HL-60/S4 (cell line): ENCODE data around the gene CDH4.

Experiments
- in situ Hi-C: fragments of 300-500 bp; cut with MboI; formaldehyde crosslinking; loops from 2 replicates; pipeline ENCODE4 v1.14.3; 2022; ENCODE audit warnings: low sequenced_read_pairs

The CDH4 gene

DNA sequence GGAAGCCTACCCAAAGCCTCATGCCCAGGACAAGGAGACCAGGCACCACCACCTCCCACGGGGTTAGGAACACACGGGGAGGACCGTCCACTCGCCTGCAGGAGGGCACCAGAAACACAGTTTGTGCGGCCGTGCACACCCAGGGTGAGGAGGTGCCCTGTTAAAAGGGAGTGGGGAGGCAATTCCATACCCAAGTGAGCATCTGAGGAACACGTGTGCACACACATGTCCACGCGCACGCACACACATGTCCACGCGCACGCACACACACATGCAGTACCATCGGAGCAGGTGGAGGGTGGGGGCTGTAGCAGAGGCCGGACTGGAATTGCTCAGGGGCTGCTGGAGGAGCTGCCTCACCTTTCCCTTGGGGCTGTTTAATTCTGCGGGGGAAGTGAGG lies 554.3 kb downstream of the CDH4 start:
- in situ Hi-C loops: no loop called here

DNA sequence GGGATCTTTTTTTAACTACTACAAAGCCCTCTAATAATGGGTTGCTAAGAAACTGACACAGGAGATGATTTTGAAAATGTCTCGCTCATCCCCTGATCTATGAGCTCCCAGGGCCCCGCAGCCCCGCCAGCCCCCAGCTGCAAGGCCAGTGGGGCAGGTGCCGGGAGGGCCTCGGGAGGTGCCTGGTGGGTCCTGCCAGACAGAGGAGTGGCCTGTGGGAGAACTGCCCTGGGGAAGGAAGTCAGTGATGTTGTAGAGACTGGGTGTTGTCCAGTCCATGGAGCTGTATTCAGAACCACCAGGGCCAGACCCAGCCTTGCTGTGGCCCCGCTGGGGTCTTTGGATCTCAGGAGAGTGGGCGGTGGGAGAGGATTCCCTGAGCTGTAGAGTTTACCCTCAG lies 554.9 kb downstream of the CDH4 start:
- in situ Hi-C loops: no loop called here

DNA sequence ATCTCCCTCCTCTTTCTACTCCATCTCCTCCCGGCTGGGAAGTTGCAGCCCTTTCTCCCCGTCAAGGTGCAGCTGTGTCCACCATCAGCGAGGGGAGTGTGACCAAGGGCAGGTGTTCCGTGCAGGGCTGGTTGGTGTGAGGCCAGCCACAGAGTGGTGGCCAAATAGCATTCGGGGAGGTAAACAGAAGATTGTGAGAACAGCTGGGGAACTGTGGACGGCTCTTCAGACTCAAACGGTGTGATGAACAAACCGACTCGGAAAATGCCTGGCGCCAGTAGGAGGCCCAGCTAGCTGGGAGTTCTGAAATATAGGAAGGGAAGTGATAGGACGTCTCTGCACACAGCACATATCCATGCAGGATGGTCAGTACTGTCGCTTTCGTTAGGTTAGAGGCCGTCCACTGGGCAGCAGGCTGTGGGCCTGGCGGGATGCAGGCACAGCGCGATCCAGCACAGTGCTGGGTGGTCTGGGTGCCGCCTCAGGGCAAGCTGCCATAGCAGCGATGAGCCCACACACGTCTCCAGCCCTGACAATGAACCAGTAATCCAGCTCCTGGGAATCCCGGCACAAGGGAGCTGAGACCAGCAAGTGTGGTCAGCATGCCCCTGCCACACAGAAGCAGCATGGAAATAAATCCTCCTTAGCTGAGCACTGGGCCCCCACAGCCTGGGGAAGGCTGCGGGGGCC lies 555.6 kb downstream of the CDH4 start:
- in situ Hi-C loops: no loop called here

DNA sequence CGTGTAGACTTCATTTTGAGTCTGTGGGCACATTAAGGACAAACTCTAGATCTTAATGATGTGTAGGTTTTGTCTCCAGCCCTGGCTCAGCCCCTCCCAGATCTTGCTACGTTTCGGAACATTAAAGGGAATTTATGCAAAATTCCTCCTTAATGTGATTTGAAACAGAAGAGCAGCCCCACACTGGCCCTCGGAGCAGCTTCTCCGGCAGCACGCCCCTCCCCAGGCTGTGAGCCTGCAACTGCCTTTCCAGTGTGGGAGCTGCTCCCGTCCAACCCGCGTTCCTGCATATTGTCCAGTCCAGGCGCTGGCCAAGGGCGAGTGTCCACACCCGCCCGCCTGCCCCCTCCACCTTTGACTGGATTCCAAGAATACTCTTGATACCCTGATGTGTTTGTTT lies 556.4 kb downstream of the CDH4 start:
- in situ Hi-C loops: no loop called here

DNA sequence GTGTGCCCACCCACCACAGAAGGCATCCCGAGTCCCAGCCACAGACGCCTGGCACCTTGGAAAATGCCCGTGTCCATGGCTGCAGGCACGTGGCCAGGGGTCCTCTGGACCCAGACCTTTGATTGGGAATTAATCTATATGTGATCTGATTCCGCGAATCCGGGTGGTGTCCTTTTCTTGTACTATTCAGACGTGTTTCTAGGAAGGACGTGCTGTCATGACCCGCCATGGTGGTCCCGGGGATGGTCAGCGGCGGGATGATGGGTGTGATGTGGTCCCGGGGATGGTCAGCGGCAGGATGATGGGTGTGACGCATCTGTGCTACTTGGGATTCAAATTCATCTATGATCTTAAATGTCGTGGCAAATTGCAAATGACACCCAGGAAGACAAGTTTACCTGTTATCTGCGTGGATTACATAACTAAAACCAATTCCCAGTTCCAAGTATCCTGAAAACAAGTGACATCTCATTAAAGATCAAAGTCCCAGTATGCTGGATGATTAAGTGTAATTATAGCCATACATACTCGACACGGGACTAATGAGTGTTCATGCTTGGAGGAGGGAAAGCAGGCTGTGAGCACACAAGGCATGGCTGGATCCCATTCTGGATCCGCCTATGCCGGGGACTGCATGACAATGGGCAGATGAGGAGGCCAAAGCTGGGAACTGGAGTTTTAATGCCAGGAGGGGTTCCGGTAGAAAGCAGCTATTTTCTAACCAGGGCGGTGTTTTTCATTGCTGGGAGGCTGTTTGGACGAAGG lies 557.1 kb downstream of the CDH4 start:
- in situ Hi-C loops: no loop called here

DNA sequence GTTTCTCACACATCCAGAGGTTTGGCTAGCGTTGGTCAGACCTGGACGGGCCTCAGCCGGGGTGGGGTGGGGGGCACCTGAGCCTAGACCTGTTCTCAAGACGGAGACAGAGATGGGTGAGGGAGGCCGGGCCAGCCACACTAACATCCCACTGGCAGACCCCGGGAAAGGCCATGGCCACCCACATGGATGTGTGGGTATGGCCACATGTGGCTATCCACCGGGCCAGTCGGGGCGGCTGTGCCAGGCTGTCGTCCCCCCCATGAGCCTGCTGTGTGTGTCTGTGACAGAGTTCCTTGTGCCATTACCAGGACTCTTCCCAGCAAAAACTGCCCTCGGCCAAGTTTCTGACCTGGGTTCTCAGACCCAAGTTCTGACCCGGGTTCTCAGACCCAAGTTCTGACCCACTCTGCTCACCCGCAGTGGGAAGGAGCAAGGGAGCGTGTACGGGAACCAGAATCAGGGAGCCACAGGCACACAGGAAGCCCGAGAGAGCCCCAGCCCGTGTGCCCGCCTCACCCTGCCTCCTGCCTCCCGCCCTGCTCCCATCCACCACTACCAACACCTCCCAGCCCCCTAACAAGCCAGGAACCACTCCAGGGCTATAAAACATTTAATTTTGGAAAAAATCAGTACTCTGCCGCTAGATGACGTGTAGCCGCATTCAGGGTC lies 558.1 kb downstream of the CDH4 start:
- in situ Hi-C loops: no loop called here

DNA sequence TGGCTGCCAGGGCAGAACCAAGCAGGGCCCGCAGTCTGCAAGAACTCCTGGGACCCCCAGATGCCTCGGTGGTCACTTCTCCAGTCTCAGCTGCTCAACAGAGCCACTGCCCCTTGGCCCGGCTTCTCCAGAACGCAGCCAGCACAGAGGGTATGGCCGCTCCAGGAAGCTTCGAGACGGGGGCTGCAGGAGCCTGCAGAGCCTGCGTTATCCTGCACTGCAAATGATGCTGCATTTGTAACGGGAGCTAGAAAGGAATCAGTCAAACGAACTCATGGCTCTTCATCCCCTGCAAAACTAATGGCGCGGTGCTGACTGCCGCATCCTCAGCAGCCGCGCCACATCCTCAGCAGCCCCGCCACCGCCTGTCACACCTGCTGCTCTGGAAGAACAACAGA lies 558.7 kb downstream of the CDH4 start:
- in situ Hi-C loops: no loop called here

DNA sequence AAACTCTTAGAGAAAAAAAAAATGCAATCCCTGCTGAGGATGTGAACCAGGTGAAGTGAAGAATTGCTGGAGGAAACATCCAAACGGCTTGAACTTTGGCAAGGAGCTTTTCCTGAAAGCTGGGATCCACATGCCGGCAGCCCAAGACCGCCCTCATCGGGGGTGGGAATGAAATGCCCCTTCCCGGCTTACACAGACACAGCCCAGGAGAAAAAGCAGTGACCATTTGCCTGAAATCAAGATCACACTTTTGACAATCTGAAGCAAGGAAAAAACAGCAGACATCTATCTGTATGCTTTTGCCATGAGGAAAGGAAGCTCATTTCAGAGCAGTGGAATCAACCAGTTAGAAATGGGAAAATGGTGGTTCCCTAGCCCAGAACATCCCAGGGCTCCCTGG lies 559.1 kb downstream of the CDH4 start:
- in situ Hi-C loops: no loop called here

DNA sequence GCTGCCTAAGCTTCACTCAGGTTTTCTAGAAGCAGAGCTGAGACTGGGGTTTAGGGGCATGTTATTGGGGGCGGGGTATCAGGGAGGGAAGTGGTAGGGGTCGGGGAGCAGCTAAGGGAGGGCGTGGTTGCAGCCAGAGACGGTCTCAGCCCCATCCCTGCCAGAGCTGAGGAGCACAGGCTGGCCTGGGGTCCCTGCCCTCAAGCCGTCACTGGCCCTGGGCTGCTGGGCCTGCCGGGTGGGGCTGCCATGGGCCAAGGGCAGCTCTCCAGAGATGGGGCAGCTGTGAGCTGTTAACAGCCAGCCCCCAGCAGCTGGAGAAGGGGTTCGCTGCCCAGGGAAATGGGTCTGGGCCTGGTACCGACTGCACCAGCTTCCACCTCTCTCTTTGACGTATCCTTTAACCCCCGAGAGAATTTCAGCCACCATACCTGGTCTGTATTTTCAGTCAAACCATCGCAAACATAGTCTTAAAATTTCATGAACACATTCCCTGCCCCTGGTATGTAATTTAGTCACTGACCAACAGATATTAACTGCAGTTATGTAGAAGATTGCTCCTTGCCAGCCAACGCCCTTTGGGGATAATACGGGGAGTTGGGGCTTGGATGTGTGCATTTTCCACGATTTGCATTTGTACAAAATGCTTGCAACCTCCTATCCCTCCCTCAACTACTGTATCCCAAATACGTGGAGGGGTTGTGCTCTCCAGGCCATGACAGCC lies 560.2 kb downstream of the CDH4 start:
- in situ Hi-C loops: no loop called here

DNA sequence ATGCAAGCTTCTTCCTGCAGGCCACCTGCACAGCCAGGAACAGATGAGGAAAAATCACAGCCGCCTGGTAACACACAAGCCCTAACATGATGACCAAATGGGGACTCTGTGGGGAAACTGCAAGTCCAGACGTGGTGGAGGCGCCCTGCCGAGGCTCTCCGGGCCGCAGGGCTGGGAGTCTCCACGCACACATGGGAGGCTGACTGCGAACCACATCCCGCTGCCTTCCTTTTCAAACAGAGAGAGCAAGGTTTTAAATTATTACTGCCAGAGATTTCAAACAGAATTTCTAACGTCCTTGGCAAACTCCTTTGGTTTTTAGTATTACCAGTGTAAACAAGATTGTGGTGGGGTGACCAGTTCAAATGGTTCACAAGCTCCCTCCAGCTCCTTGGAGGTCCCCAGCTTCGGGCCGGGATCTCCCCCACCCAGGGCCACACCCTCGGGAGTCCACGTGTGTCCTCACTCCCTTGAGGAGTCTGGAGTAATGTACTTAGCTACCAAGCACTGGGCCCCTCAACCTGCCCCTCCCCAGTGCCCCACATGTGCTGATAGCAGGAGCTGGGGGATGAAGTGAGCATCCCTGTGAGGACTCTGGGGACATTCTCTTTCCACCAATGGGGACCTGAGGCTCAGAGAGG lies 560.9 kb downstream of the CDH4 start:
- in situ Hi-C loops: no loop called here

DNA sequence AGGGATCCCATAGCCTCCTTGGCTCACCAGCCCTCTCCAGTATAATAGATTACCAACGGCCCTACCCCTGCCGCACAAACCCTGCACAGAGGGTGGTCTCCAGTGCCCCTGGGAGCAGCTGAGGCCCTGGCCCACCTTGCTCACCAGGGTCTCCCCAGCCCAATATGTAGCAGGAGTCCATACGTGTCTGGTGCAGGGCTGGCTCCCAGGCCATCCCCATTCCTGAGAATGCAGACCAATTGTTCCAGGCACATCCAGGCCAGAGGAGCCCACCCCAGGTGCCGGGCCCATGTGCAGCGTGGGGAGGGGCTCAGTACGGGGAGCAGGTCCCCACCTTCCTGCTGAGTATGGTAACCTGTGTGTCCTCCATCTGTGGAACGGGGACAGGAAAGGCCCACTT lies 561.7 kb downstream of the CDH4 start:
- in situ Hi-C loops: no loop called here

DNA sequence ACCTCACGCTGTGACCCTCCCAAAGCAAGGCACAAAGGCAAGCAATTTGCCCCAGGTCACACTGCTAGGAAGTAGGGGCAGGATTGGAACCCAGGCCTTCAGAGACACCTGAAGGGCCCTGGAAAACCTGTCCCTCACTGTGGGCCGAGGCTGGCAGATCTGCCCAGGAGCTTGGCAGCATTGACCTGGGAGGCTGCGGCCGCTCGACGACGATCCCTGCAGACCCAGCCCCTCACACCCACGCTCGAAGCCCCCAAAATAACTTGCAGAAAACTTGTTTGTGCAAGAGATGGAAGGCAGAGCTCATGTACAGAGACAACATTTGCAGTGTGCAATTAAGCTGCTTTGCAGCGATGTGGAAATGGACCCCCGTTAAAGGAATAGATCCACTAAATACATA lies 562.2 kb downstream of the CDH4 start:
- in situ Hi-C loops: no loop called here

DNA sequence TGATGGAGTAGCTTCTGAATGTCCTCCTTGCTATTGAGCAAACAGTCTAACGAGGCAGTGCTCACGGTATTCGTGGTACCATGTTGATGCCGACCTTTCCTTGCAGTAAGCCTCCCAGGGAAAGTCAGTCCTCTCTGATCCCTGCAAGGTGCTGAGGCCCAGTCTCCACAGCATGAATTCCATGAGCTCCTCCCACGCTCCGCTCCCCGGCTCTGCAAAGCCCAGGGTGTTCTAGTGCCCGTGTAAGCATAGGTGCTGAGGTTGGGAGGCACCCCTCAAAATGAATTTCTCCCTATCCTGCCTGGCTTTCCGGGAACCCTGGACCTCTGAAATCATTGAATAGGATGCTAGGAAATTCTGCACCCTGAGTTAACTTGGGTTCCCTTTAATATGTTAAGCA lies 562.7 kb downstream of the CDH4 start:
- in situ Hi-C loops: no loop called here

DNA sequence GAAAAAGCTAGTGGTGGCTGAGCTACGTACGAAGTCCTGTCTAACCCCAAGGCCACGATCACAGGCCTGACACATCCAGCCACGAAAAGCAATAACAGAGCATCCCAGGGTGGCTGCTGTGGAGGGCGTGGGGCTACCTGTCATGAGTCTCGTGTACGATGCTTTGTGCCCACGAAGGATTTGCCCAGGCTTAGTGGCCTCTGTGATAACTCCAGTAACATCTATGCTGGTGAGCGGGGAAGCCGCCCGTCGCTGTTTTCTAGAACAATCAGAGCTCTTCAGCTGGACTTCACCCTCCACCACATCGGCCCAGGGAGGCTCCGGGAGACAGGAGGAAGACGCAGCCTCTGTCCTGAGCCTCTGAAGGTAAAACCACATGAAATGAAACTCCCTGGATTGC lies 563.1 kb downstream of the CDH4 start:
- in situ Hi-C loops: no loop called here

DNA sequence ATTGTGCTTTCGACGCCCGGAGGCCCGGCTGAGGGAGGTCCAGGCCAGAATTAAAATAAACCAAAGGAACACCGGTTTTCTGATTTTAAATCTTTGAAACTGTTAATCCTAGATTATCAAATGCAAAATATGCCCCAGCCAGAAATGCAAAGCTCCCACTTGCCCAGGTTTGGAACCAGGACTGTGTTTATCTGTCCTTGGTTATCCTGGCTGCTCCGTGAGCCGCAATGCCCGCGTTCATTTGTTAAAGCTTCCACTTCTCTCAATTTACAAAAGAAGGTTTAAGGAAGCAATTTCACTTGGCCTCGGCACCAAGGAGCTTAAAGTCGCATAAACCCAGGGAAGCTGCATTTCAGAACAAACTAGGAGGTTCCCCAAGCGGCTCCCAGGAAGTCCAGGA lies 563.6 kb downstream of the CDH4 start:
- in situ Hi-C loops: no loop called here

DNA sequence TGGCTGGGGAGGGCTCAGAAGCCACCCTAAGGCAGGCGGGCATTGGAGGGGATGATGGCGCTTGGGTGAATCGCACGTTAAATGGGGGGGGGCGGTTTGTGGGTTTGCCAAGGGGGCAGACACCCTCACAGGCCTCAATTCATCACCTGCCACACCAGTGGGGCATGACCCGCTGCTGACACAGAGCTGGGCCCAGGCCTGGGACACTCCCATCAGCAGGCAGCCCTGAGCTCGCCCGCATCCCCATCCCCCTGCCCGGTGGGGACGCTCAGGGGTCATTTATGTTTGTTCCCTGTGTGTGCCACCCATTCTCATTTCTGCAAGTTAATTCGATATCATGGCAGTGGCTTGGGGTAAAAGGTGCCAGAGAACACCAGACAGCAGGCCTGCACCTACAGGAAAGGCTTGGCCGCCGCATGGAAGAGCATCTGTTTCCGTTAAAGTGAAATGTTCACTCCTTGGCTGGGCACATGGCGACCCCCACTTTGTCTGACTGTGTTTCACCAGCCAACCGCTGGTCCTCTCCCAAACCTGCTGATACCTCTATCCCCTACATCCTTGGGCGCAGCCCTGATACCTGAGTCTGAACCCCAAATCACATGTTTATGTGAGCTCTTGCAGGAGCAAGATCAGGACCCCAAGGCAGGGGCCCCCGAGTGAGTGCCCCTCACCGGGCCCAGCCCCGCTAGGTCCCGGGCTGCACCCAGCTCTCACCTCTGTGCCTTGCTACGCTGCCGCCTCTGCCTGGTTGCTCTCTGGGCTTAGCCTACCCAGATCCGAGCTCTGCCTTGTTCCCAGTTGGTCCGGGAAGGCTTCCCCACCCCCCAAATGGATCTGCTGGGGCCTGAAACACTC lies 564.8 kb downstream of the CDH4 start:
- in situ Hi-C loops: no loop called here

DNA sequence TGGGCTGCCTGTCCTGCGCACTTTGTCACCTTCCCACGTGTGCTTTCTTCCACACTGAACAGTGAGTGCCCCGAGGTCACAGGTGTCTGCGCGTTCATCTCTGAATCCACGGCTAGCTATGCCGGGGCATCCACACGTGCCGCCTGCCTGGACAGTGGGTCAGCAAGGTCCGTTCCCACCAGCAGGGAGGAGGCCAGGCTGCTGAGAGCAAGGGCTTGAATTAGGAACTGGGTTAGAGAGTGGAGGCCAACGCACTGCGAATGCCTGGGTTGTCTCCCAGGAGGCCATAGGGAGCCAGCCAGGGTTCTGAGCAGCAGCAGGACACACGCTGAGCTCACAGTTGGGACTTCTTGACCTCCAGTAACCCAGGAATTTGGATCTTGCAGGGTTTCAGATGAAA lies 565.5 kb downstream of the CDH4 start:
- in situ Hi-C loops: no loop called here

DNA sequence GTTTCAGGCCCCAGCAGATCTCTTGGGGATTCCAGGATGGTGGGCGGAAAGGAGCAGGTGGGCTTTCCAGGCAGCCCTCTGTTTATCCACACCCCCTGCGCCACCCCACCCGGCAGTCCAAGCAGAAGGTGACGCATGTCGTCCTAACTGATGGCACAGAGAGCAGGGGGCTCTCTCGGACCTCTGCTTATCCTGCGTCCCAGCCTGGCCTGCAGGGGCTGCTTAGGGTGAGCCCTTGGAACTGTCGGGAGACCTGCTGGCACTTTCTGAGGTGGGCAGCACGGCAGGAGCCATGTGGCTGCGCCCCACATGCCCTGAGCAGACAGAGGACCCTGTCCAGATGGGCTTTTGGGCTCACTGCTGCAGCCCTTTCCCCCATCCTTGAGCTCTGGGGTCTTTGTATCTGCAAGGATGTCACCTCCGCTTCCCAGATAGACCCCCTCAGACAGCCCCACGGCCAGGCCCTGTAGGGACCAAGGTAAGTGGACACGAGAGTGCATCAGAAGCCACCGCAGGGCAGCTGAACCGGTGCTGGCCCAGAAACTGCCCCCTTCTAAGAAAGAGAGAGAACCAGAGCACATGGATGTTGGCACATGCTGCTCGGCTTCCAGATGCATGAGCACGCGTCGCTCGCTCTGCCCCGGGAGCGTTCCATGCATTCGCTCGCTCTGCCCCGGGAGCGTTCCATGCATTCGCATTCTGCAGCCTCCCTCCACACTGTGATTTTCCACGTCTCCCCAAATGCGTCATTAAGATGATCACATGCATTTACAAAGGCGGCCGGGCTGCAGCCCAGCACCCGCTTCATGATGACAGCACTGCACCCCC lies 566.9 kb downstream of the CDH4 start:
- in situ Hi-C loops: no loop called here

DNA sequence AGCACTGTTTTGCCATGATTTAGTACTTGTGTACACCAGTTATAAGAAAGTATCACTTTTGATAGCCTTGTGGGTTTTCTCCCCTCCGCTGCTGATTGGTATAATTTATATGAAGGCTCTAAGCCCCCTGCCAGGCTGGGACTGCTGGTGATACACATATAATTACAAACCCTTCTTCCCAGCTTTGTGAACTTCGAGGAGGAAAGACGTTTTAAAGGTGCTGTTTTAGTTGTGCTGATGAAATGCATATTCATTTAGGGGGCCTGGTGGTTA lies 567.4 kb downstream of the CDH4 start:
- in situ Hi-C loops: no loop called here
